Adrenal gland (tissue), 12 donors: ENCODE data around the gene CACNA1D. TPM values are rescaled to one million over a fixed set of nuclear protein-coding genes. Genes with fewer than 3 reads are reported as not detected.

Experiments
- DNase-seq, 7 donors: peaks; one replicate each; pipeline ENCODE4 v3.0.0-alpha.2; 2019 to 2020
- H3K27ac ChIP-seq, 5 donors: fragments of 200-600 bp; sonication (generic) in 4 of 5; 1 replicate in 3 of 5; 2 replicates in 2 of 5; pipeline versions ENCODE4 v1.5.1 to v1.8.0; 2016 to 2020; ENCODE audit warnings: mild to moderate bottlenecking in 1 of 5
- H3K27me3 ChIP-seq: fragments of 200-600 bp; 2 replicates; pipeline ENCODE4 v1.8.0; 2021
- H3K36me3 ChIP-seq, 2 donors: fragments of 200-600 bp; replicated peaks in 1 of 2; 1 replicate in 1 of 2; 2 replicates in 1 of 2; pipeline versions ENCODE4 v1.5.1 to v1.8.0; 2018 to 2022
- H3K4me1 ChIP-seq, 2 donors: fragments of 200-600 bp; replicated peaks in 1 of 2; 1 replicate in 1 of 2; 2 replicates in 1 of 2; pipeline versions ENCODE4 v1.5.1 to v1.8.0; 2018 to 2021
- H3K4me3 ChIP-seq, 4 donors: fragments of 200-600 bp; sonication (generic) in 3 of 4; one replicate each; pipeline ENCODE4 v1.5.1; 2016 to 2018
- H3K9me3 ChIP-seq, 3 donors: fragments of 200-600 bp; sonication (generic) in 1 of 3; replicated peaks in 1 of 3; 1 replicate in 2 of 3; 2 replicates in 1 of 3; pipeline versions ENCODE4 v1.5.1 to v1.8.0; 2016 to 2021
- POLR2A ChIP-seq, 2 donors: fragments of 450-650 bp; IDR thresholded peaks; one replicate each; pipeline ENCODE4 v1.6.1; 2017; ENCODE audit warnings: antibody characterized with exemption in 2 of 2, mild to moderate bottlenecking in 2 of 2, moderate library complexity in 1 of 2
- WGBS, 4 donors: extraction: QIAGEN DNeasy Blood & Tissue Kit in 2 of 4; methylation state at CpG; one replicate each; pipeline versions ENCODE4 v1.1.5 to v1.1.7; 2013 to 2017; 5-methylcytosine and 5-hydroxymethylcytosine counted together
- intact Hi-C, 2 donors: fragments of 100-400 bp; cut with DNase I; formaldehyde crosslinking; loops; one replicate each; pipeline versions ENCODE4 v1.14.1 to v1.15.0; 2022 to 2023
- polyA plus RNA-seq, 3 donors: library from polyadenylated mRNA; stranded (reverse); fragments of 200-250 nt in 2 of 3; fragments of 350-450 nt in 1 of 3; fragmentation: Illumina TruSeq in 1 of 3; extraction: RNeasy Lipid Tissue Mini Kit (QIAGEN cat#74804) in 1 of 3; gene quantifications; one replicate each; pipeline ENCODE4 v1.2.3, GENCODE V29; 2013 to 2014
- total RNA-seq, 9 donors: library from RNA; depleted of rRNA in 4 of 9; stranded (reverse); fragments of >200 nt in 4 of 9; fragments of 120-200 nt in 1 of 9; fragmentation: NEBNext Ultra II Directional in 1 of 9; extraction: Animal tissue kit (Norgen Biotek cat#: 25700) in 1 of 9; gene quantifications; one replicate each; pipeline versions ENCODE4 v1.1.0 to v1.2.4, GENCODE V29; 2013 to 2023
- TF ChIP-seq, protein P1 (sequence below), 6 experiments: fragments of 450-650 bp in 4 of 6; fragments of 200-600 bp in 2 of 6; sonication (generic) in 1 of 6; IDR thresholded peaks; 1 replicate in 5 of 6; 2 replicates in 1 of 6; pipeline versions ENCODE4 v1.5.1 to v1.8.0; 2016 to 2021; ENCODE audit warnings: antibody characterized with exemption in 6 of 6, mild to moderate bottlenecking in 2 of 6, moderate library complexity in 1 of 6
- donor health status: healthy with polysubstance abuse.
- donor health status: Bipolar disorder and iron deficiency.
- donor health status: DM: yes; HTN: yes; CAD: no.
- donor health status: DM: no; HTN: no; CAD: no.
- donor health status: DM: no; HTN: no; CAD: no.
- donor health status: DM: yes; HTN: yes; CAD: no.

CACNA1D gene
- total and polyA plus RNA-seq, 12 donors, result 25.8 to 111 (median 63.0) TPM

DNA sequence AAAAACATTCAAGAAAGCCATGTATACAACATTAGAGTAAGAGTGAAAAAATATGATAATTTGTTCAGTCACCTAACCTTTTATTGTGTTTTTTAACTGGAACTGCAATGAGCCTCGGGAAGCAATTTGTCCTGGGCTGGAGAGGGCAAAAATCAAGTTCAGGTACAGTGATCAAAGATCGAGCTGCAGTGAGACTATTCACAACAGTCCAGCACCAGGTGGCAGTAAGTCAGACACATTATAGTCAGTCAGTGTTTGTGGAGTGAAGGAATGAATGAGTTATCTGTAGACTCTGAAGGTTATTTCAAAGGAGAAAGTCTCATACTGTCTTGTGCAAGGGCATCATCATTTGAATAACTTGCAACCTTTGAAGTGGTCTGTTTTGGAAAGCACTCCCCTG lies 235.2 kb downstream of the CACNA1D start:
- H3K9me3 ChIP-seq, result no peaks in the 10 kb centered on the region
- H3K4me3 ChIP-seq, result no peak overlapping the region
- WGBS, 4 donors, result 80 to 86% (median 84%) methylated on average over 2 of the region's 2 CpGs
- intact Hi-C loops, result no loop called here
- no peak for TF ChIP-seq POLR2A (IDR thresholded peaks at IDR 0.05)
- TF ChIP-seq, protein P1, sequence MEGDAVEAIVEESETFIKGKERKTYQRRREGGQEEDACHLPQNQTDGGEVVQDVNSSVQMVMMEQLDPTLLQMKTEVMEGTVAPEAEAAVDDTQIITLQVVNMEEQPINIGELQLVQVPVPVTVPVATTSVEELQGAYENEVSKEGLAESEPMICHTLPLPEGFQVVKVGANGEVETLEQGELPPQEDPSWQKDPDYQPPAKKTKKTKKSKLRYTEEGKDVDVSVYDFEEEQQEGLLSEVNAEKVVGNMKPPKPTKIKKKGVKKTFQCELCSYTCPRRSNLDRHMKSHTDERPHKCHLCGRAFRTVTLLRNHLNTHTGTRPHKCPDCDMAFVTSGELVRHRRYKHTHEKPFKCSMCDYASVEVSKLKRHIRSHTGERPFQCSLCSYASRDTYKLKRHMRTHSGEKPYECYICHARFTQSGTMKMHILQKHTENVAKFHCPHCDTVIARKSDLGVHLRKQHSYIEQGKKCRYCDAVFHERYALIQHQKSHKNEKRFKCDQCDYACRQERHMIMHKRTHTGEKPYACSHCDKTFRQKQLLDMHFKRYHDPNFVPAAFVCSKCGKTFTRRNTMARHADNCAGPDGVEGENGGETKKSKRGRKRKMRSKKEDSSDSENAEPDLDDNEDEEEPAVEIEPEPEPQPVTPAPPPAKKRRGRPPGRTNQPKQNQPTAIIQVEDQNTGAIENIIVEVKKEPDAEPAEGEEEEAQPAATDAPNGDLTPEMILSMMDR (IDR thresholded peaks at IDR 0.05), result no peak
- peaks cover 0 to 28% of the 10 kb centered on the region in 2 donors for H3K36me3 ChIP-seq
- H3K27me3 ChIP-seq, result no peaks in the 10 kb centered on the region
- DNase-seq, result no peak
- H3K27ac ChIP-seq, result no peak overlapping the region
- peaks cover 0 to 3% of the 10 kb centered on the region in 2 donors for H3K4me1 ChIP-seq

DNA sequence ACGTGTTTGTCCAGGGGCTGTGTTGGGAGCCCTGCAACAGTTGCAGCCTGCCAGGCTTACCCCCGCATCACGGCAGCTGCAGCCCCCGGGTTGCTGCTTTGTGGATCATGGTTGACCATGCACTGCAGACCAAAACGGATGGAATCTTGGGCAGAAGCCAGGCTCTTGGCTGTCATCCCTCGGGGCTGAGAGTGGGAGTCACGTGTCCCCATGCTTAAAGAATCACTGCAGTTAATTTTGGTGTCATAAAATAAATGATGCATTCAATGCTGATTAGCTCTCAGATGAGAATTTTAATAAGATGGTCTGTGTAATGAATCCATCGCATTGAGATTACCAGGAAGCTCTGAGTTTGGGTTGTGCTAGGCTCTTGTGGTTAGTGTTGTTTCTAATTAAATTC lies 236.2 kb downstream of the CACNA1D start:
- Histone ChIP-seq H3K27ac (no peak overlapping the region), H3K36me3 (peaks cover 0 to 32% of the 10 kb centered on the region in 2 donors), H3K4me3 (no peak overlapping the region), H3K9me3 (no peaks in the 10 kb centered on the region), H3K4me1 (peaks cover 0 to 3% of the 10 kb centered on the region in 2 donors), H3K27me3 (no peaks in the 10 kb centered on the region)
- no peak for TF ChIP-seq POLR2A (IDR thresholded peaks at IDR 0.05)
- TF ChIP-seq, protein P1 (IDR thresholded peaks at IDR 0.05), result no peak
- 55 to 59% (median 56%) methylated on average over 7 to 8 of the region's 8 CpGs for WGBS, 4 donors
- intact Hi-C loops, result no loop called here
- peak in 2 of 7 donors; percentile 19 to 38 for DNase-seq

DNA sequence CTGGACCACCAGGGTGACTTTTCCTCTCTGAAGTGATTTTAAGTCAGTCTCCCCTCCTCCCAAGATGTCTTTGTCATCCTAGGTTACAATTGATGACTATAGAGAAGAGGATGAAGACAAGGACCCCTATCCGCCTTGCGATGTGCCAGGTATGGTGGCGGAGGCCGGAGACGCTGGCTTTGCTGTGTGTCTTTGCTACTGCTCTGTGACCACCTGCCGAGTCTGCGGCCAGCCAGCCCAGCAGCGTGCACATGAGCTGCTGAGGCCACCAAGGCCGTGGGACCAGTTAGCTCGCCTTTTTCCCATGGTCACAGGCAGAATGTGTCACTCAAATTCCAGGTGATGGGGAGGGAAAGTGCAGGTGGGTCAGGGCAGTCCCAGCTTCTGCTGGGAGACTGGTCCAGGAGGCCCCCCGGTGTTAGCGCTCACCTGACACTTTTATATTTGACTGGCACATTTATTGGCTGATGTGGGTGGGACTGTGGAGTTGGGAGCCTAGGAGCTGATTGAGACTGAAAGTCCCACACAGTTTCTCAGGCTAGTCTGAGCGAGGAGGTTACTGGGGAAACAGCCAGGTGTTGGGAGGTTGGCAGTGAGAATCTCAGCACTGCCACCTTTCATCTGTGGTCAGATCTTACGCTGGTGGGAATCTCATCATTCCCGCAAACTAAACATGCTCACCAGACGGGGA lies 237.7 kb downstream of the CACNA1D start:
- Histone ChIP-seq H3K27me3 (no peaks in the 10 kb centered on the region), H3K4me3 (no peak overlapping the region), H3K4me1 (peaks cover 0 to 3% of the 10 kb centered on the region in 2 donors), H3K9me3 (no peaks in the 10 kb centered on the region), H3K27ac (no peak overlapping the region), H3K36me3 (peaks cover 0 to 39% of the 10 kb centered on the region in 2 donors)
- no peak for TF ChIP-seq POLR2A (IDR thresholded peaks at IDR 0.05)
- TF ChIP-seq, protein P1 (IDR thresholded peaks at IDR 0.05), result no peak
- WGBS, 4 donors, result 92 to 94% (median 93%) methylated on average over 15 to 16 of the region's 16 CpGs
- intact Hi-C loops, result no loop called here
- no peak for DNase-seq

DNA sequence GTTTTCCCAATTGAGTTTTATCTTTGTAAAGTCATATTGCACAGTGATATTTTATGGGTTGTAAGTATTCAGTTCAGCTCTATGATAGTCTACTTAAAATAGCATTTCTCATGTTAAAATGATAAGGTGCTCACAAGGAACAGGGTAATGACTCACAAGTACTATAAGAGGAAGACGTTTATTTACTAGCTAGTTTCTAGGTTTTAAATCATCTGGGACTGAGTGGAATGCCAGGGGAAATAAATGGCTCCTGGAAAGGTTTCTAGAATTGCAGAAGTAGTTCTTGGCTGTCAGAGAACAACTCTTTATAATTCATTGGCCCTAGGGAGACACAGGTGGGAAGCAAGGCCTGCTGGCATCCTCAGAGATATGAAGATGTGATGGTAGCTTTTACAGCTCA lies 239.0 kb downstream of the CACNA1D start:
- Histone ChIP-seq H3K27me3 (no peaks in the 10 kb centered on the region), H3K4me3 (no peak overlapping the region), H3K4me1 (peaks cover 0 to 3% of the 10 kb centered on the region in 2 donors), H3K9me3 (no peaks in the 10 kb centered on the region), H3K36me3 (peaks cover 0 to 34% of the 10 kb centered on the region in 2 donors), H3K27ac (no peak overlapping the region)
- intact Hi-C loops, result no loop called here
- no peak for TF ChIP-seq POLR2A (IDR thresholded peaks at IDR 0.05)
- TF ChIP-seq, protein P1 (IDR thresholded peaks at IDR 0.05), result no peak
- WGBS, 4 donors, result 10 to 25% (median 16%) methylated on average over 1 of the region's 1 CpG
- DNase-seq, result no peak
